Lung microvascular endothelial cell (primary cell): ENCODE data around the gene STKLD1. TPM values are rescaled to one million over a fixed set of nuclear protein-coding genes. Genes with fewer than 3 reads are reported as not detected.
A peak's percentile ranks its signal among the peaks of the same experiment; 100 is the strongest.

Experiments used
- DNase-seq, 2 donors: peaks; one replicate each; pipeline versions ENCODE4 v3.0.0 to v3.0.0-alpha.2; 2010; ENCODE audit warnings: low read depth in 2 of 2
- total RNA-seq: library from RNA; depleted of rRNA; stranded (reverse); fragments of >200 nt; gene quantifications from 2 replicates; pipeline ENCODE4 v1.2.1, GENCODE V29; 2014

The STKLD1 gene
- total RNA-seq, 1 donor from 2014 or later: 0.60 TPM

GRCh38 chr9:133344979-133345378, 31.2 kb upstream of the STKLD1 start:
- DNase-seq: no peak

- DNase-seq: no peak
Observed at GRCh38 chr9:133345596-133345995, 30.6 kb upstream of the STKLD1 start.

GRCh38 chr9:133346021-133346785, 30.0 kb upstream of the STKLD1 start:
- DNase-seq: no peak

DNA sequence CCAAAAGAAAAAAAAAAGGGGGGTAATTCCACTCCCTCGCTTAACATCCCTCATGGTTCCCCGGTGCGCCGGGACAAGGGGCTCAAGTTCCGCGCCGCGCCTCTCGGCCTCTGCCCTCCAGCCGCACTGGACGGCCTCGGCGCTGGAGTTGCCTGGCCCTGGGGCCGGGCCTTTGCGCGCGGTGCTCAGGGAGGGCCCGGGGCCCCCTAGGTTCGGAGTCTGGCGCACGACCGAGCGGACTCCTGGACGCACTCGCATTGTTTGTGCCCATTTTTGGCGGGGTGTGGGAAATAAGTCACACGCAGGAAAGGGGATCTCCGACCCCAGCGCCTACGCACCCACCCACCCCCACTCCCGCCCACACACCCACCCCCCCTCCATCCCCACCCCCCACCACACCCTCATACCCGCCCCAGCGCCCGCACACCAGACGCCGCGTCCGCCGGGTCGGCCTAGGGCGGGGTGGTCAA, 28.6 kb upstream of the STKLD1 start:
- peak; percentile 44 to 54 for DNase-seq

DNA sequence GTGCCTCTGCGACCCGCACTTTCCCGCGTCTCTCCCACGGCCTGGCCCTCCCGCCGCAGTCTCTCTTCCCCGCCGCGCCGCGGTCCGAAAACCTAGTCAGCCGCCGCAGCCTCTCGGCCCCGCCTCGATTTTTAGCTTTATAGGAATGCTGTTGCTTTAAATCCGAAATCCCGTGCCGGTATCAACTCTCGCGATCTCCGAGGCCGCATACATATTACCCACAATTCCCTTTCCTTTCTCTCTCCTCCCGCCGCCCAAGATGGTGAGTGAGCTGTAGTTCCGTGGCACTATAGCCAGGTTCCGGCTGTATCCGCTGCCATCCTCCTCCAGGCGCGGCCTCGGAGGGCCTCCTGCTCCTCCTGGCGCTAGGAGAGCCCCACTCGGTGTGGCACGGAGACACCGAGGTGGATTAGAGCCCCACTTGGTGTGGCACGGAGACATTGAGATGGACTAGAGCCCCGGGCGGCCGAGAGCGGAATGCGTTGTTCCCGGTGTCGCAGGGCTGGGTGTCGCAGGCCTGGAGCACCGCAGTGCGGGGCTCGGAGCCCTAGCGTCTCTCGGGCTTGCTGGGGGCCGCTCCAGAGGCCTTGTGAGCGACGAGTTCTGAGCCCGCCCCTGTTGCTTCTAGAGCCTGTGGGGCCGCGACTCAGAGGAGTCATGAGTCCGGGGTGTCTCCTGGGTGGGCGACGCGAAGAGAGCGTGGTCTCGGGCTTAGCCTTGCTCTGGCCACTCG, 28.0 kb upstream of the STKLD1 start, which contains the start of the genes MED22 and RPL7A:
TSS of gene MED22 (minus strand) at position 147 of the 733 bp plus-strand sequence. CDS start 1,469 bp downstream, outside the sequence.
TSS of gene RPL7A (plus strand) at position 234 of the 733 bp plus-strand sequence. CDS start at position 260, 26 bp downstream.
- peak; percentile 97 for DNase-seq

- DNase-seq: peak in 1 of 2 donors; percentile 13
Observed at GRCh38 chr9:133348718-133349573, 27.2 kb upstream of the STKLD1 start.

DNA sequence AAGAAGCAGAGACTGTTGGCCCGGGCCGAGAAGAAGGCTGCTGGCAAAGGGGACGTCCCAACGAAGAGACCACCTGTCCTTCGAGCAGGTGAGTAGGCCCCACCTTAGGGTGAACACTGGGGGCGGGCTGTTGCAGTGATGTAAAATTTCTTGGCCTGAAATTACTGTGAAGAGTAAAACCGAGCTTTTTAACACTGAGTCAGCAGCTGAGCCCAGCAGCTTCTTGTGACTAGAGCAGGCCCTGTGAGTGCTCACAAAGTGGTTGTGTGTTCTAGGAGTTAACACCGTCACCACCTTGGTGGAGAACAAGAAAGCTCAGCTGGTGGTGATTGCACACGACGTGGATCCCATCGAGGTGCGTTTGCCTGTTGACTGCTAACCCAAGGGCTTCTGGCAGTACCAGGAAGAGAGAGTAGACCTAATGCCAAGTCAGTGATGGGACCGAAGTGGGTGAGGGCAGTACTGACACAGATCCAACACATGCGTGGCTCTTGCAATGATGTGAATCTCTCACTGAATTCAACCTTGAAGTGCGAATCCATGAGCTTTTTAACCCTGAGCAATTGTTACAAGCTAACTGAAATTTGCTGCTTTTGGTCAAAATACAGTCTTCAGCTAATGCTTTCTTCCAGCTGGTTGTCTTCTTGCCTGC, 26.1 kb upstream of the STKLD1 start:
- no peak for DNase-seq

- DNase-seq: no peak
Observed at GRCh38 chr9:133351526-133351907, 24.6 kb upstream of the STKLD1 start.

DNA sequence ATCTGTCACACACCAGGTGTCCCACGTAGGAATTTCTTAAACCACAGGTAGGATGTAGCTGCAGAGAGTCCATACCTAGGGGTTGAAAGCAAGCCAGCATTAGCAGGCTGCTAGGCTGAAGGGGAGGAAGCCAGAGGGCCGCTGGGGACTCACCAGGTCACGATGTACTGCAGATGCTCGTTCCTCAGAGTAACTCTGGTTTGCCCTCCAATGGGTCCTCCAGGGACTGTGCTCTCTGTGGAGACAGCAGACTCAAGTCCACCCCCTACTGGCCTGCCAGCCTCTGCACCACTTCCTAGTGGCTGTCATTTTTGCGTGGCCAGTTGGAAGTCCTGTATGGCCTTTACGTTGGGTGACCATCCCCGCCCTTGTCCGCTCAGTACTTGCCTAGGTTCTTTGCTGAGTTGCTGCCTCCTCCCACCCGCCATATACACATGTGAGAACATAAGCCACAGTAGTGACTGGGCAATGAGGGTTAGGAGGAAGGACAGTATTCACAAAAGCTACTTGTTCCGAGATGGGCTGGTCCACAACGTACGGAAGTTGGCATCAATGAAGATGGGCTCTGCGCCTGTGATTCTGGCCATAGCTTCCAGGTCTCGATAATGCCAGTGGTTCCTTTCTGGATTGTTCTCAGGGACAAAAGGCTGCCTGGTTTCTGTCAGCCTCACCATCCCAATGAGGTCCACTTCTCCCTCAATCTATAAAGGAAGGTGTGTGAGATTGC, 24.1 kb upstream of the STKLD1 start:
- peak; percentile 64 to 74 for DNase-seq

DNA sequence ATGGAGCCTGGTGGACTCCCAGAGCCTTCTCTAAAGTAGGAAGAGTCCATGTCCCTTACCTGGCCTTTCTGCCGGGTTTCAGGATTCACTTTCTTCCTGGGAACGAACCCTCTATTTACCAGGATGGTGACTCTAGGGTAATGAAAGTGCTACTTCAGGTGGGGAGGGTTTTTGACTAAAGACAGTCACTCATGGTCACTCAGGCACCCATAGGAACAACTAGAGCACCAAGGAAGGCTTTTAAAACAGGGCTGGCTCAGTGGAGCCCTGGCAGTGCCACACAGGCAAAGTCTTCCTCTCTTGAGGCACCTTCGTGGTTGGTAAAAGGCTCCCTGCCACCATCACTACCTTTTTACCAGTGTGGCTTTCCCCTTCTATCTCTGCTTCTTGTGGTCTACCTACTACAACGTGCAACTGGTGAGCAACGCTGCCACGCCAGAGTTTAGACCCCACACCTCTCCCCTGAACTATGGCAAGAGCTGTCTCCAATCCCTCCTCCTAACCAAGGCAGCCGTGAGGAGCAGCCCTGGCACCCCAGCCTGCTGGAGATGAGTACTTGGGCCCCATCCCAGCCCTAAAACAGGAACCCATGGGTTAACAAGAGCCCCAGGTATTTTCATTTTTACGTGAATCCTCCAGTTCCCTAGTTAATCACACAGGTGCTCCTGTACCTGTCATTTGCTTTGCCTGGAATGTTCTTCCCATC, 23.4 kb upstream of the STKLD1 start:
- no peak for DNase-seq

DNA sequence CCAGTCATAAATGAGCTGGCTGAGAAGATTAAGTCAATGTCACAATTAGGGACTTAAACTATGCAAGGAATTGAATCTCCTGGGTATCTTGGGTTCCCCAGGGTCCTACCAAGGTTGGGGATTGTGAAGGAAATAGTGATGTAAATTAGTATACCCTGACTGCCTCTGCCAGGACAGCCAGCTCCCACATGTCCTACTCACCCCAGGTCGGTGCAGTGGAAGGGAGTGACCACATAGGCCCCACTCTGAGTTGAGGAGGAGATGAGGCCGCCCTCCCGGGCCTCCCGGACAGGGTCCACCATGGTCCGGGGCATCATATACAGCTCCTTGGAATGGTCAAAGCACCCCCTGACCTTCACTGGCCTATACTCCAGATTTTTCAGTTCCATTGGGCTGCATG, 22.6 kb upstream of the STKLD1 start:
- DNase-seq: no peak

- no peak for DNase-seq
Observed at GRCh38 chr9:133354766-133355165, 21.4 kb upstream of the STKLD1 start.

- peak; percentile 32 to 51 for DNase-seq
Observed at GRCh38 chr9:133355881-133356357, 20.2 kb upstream of the STKLD1 start.

DNA sequence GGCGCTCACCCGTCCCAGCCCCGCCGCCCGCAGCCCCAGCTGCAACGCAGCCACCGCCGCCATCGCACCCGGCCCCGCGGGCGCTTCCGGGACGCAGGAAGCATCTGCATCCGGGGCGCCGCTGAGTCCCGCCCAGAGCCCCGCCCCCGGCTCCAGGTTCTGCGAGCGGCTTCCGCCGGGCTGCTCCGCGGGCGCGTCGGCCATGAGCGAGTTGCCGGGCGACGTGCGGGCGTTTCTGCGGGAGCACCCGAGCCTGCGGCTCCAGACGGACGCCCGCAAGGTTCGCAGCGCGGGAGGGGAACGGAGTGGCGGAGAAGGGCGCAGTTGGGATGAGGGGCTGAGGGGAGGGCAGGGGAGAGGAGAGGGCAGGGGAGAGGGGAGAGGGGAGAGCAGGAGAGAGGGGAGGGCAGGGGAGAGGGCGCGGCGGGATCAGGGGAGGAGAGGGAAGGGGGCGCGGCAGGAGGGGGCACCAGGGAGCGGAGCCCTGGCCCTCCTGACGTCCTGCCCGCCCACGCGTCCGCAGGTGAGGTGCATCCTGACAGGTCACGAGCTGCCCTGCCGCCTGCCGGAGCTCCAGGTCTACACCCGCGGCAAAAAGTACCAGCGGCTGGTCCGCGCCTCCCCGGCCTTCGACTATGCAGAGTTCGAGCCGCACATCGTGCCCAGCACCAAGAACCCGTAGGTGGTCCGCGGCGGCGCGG, 19.6 kb upstream of the STKLD1 start, which contains the start of the genes SURF1 and SURF2:
TSS of gene SURF1 (minus strand) at position 97 of the 701 bp plus-strand sequence. CDS start at position 63, 34 bp downstream.
TSS of gene SURF2 (plus strand) at position 160 of the 701 bp plus-strand sequence. CDS start at position 203, 43 bp downstream.
- DNase-seq: peak; percentile 42 to 70

DNA sequence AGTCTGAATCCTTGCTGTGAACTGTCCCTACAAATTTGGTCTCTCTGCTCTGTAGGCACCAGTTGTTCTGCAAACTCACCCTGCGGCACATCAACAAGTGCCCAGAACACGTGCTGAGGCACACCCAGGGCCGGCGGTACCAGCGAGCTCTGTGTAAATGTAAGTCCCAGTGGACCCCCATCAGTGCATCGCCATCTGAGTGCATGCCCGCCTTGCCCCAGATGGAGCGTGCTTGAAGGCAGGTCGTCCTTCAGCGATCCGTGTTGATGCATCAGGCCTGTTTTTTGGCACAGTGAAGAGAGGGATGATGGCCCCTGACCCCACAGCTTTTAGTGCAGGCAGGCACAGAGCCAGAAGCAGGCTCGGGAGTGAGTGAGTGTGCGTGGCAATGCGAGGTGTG, 18.5 kb upstream of the STKLD1 start:
- no peak for DNase-seq

DNA sequence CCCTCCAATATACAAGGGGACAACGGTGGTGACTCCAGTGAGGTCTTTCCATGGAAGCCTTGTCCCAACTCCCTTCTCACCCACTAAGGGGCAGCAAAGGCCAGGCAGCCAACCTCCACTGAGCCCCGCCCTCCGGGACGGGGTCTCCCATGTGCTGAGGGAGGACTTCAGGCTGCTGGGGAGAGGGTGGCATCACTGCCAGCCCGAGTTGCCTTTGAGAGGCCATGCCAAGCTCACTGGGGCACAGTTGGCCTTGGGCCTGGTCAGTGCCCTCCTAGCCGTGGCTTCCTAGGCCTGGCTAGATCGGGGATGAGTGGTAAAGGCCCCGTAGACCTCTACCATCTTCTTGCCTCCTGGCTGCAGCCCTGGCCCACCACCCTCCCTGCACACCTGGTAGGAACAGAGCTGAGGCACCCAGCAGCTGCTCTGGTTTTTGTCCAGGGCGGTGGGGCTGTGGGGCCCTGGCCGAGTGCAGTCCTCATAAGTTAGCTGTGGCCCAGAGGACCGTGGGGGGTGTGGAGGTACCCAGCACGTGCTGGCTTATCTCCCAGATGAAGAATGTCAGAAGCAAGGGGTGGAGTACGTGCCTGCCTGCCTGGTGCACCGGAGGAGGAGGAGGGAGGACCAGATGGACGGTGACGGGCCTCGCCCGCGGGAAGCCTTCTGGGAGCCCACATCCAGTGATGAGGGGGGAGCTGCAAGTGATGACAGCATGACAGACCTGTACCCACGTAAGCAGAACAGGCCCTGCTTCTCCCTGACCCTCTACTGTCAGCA, 16.6 kb upstream of the STKLD1 start:
- peak; percentile 16 to 46 for DNase-seq
